ENCODE results near the gene WDR49. TPM values are rescaled to one million over a fixed set of nuclear protein-coding genes. Genes with fewer than 3 reads are reported as not detected.

WDR49 gene
- 0.64 TPM for total RNA-seq
- long read RNA-seq = 0 reads

DNA sequence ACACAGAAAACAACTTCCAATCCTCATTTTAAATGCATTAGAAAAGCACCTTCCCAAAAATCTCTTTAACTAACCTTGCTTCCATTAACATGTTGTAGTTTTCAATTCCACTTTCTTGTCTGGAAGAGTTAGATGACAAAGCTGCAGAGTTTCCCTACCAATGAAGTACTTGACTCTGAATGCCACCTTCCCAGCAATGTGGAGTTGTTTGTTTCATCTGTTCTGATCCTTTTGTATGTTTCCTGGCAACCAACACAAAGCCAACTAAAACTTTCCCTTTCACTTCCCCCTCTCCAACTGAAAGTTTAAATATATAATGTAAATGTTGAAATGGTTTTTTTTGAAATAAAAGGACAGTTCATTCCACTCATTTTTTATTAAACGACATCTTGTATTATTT is at the start of gene WDR49:
WDR49 (minus strand) TSS at position 183 of the 400 bp plus-strand sequence. CDS start 517 bp downstream, outside the sequence.
- no peak for DNase-seq (ENCODE audit: low spot score)

DNA sequence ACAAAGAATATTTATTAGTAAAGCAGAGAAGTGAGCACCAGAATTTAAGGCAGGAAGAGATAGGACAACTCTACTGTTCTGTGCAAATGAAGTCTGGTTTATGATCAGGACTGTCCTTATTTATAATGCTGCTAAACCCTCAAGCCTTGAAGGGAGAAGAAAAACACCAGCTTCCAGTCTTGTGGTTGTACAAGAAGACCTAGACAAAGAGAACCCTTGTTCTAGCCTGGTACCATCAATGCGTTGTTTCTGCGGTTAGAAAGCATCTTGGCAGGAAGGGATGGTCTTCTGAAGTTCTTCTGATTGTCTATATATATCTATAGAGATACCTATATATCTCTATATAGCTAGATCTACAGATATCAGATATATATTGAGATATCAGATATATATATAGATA is 47.2 kb upstream of the WDR49 start:
- DNase-seq (ENCODE audit: low spot score) = no peak

DNA sequence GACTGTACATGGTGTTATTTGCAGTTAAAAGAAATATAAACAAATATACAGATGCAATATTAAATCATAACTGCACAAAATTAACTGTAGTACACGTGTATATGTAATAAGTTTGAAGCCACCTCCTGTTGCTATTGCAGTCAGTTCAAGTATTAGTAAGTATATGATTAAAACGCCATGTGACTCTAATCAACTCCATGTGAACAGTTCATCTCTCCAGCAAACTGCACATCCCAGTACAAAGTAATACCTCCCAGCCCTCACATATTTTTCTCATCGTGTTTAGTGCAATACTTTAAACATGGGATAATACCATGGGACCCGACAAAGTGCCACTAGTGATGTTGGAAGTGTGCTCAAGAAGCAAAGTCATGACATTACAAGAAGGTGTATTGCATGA is 46.3 kb upstream of the WDR49 start:
- no peak for DNase-seq (ENCODE audit: low spot score)

DNA sequence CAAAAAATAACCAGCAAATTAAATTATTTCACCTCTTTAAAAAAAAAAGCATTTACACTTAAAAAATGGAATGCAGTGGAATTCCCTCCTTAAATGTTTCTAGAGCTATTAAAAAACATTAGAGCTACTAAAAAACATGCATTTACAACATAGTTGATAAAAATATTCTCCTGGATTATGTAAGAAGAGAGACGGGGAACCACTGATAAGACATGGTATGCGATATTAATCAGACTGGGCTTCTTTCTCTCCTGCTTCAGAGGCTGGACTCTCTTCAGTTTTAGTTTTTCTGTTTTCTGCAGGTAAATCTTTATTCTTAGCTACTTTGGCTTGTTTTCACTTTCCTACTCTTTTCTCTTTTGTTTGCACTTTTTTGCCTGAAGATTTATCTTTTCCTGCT is 40.4 kb upstream of the WDR49 start:
- DNase-seq (ENCODE audit: low spot score) = no peak

DNA sequence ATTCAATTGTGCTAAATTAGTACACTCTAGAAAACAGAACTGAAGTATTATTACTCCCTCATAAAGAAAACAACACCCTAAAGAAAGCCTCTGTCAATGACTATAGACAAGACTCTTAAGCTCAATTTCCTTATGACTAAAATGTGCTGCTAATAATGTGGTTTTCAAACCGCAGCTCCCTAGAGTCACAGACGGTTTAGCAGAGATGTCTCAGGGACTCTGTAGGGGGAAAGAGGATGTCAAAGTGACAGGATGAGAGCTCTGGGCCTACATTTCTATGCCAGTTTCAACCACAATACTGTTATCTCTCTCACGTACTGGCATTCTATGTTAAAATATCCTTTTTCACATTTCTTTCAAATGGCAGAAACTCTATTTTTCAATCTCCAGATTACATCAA is 37.6 kb upstream of the WDR49 start:
- DNase-seq (ENCODE audit: low spot score) = no peak

DNA sequence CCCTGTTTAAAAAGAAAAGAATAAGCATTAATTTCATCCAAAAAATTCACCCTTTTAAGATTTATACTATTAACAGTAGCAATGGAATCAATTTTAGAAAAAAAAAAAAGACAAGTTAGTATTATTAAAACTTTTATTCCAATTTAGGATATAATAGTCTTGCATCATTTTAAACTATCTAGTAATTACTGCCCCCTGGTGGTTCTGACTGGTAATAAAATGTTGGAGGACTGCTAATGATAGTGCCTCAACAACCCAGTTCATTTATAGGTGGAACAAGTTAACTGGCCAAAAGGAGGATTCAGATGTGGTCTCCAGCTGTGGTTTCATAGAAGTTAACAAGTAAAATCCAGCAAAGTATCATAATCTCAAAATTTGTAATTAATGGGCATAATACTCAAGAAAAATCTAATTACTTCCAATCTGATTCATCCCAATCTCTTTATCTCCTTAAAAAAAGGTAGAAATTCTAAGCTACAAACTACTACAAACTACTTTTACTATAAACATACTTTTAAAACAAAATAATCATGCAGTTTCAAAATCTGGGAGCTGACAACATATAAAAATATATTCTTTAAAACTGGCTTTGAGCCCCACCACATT is 30.7 kb upstream of the WDR49 start:
- no peak for DNase-seq (ENCODE audit: low spot score)

DNA sequence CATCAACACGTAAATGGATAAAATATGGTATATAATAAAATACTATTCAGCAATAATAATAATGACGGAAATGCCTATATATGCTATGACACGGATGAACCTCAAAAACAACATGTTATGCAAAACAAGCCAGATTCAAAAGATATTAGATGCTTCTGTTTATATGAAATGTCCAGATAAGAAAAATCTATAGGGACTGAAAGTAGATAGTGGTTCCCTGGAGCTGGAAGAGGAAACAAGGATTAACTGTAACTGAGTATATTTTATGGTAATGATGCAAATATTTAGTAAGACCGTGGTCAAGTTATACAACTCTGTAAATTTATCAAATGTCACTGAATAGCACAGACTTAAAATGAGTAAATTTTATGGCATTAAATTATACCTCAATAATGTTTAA is 25.8 kb upstream of the WDR49 start:
- no peak for DNase-seq (ENCODE audit: low spot score)

DNA sequence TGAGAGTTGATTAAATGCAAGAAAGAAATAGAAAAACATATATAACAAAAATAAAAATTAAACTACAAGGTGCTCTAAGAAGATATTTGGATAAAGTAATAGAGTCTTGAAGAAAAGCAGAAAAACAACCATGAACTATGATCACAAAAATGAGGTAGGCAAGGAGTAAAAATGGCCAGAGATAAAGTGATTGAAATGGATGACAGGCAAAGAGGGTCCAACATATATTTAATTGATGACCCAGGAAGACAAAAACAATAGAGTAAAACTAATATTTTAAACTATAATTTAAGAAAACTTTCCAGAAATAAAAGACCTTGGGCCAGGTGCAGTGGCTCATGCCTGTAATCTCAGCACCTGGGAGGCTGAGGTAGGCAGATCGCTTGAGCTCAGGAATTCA is 22.1 kb upstream of the WDR49 start:
- no peak for DNase-seq (ENCODE audit: low spot score)

DNA sequence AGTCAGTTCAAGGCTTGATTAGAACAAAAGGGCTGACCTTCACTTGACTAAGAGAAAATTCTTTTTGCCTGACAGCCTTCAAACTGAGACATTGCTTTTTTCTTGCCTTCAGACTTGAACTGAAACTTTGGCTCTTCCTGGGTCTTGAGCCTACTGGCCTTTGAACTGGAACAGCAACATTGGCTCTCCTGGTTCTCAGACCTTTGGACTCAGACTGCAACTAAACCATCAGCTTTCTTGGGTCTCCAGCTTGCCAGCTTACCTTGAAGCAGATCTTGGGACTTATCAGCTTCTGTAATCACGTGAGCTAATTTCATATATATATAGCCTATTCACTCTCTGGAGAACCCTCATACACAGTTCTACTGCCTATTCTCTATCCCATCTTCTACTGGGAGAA is 19.5 kb upstream of the WDR49 start:
- DNase-seq (ENCODE audit: low spot score) = no peak

DNA sequence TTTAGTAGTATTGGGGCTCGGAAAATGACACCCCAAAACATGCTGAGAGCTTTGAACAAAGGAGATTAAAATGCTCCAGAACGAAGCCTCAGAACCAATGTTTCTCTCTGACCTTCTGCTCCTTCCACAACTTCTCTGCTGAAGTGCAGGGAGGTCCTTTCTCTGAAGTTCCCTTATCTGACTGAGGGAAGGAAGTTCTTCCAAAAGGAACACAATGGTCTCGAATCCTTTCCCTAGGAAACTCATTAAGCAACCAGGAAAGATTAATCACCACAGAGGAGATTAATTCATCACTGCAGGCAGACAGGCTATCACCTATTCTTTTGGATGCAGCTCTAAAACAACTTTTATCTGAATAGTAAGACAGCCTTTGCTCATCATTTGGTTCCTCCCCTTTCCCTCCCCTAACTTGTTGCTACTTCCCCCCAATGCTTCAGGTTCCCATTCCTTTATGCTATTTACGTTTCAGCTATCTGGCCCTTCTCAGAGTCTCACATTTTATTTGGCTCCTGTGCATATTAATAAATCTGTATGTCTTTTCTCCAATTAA is 18.2 kb upstream of the WDR49 start:
- no peak for DNase-seq (ENCODE audit: low spot score)

DNA sequence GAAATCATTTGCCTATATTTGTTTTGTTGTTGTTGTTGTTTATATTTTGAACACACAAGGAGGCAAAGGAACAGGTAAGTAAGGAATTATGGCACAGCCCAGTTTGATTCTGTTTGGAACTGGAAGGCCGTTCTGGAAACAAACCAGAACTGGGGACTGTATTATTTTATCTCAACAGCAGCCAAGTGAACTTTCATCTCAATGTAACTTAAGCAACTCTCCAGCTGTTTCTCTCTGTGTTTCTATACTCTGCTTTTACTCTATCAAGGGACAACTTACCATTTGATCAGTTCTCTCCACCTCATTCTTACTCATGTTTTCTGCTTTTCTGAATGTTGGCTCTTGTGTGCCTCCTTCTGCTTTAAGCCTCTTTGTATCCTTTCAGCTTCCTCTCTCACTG is 16.0 kb upstream of the WDR49 start:
- no peak for DNase-seq (ENCODE audit: low spot score)

DNA sequence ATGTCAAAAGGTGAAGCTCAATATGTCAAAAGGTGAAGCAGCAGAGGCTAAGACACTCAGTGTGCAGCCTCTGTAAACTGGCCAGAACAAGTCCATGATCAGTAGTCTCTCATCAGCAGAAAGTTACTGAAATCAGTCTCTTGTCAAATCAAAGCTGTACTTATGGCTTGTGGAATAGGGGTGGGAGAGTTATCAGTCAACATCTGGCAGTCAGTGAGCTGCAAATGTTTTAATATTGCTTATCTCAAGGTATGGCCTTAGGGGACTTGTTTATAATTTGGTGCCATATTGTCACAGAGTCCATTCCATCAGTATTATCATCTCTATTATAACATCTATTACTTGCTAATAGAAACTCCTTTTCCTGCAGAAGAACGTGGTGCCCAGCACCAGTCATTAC is 14.9 kb upstream of the WDR49 start:
- DNase-seq (ENCODE audit: low spot score) = no peak

DNA sequence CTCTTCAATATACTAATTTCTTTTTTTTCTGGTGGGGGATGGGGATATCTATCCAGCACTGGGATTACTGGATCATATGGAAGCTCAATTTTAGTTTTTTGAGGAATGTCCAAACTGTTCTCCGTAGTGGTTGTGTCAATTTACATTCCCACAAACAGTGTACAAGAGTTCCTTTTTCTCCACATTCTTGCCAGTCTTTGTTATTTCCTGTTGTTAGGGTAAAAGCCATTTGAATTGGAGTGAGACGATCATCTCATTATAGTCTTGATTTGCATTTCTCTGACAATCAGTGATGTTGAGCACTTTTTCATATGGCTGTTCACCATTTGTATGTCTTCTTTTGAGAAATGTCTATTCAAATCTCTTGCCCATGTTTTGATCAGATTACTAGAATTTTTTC is 12.8 kb upstream of the WDR49 start:
- no peak for DNase-seq (ENCODE audit: low spot score)

DNA sequence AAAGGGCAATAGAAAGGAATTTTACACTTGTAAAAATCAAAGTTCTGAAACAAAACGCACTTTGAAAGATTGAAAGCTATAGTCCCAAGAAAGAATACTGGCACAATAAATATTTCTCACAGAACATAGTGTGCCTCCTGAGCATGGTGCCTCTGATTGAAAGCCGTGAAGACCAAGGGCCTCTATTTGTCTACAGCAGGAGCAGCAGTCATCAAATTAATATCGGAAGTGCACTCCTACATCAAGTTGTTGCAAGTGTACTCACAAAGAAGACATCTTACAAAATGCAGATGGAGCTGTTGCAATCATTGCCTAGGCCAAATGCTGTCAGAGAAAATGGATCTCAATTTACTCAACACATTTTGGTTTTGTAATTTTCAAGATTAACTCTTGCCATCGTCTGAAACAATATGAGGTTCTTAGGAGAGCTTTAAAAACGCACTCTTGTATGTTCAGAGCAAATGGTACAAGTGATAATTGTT is 9.2 kb upstream of the WDR49 start:
- DNase-seq (ENCODE audit: low spot score) = no peak

DNA sequence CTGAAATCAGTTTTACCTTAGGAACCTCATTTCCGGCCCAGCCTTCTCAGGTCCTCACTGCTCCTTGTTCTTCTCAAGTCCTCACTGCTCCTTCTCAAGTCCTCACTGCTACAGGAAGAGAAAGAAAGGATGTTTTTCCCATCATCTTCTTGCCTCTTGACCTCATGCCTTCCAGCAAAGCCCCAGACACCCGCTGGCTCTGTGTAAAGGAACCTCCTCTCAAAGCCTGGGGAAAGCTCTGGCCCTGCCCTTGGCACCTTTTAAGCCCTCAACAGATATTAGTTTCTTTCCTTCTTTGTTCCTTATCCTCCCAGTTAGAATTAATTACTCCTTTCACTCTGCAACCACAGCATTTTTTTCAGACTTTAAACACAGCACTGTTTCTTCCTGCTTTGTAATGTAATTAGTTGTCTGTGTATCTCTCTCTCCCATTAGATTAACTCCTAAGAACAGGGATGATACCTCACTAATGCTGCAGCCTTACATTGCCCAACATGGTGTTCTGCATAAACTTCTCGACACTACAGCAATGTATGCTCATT is 4.0 kb upstream of the WDR49 start:
- no peak for DNase-seq (ENCODE audit: low spot score)

DNA sequence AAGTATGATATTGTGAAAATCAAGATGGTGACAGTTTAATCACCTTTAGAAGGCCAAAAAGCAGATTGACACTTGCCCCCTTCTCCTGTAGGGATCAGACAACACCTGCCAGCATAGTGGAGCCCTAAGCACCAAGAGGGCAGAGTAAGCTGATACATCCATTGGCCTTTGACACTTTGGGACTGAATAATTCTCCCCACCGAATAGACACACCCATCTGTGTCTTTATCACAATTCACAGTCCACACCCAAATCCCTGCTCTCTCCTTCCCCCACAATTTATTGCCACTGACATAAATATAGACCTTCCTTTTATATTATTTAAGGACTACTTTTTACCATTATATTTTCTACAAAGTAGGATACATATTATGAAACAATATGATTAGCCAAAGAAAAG is 3.1 kb upstream of the WDR49 start:
- no peak for DNase-seq (ENCODE audit: low spot score)

DNA sequence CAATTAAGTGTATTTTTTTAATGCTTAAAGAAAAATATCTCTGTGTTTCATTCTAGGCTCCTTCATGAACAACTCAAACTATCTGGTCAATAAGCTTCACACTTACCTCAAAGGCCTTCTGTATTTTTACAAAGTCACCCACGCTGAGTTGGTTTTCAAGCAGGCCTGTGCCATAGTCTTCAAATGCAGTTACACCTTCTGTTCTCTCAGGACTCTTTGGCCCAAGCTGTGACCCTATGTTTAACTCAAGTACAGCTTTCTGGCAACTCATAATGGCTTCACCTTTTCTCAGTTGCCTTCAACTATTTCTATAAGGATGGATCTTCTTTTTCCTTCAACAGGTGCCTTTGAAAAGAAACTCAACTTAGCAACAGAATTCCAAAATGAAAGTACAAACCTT is 587 bp downstream of the WDR49 start:
- no peak for DNase-seq (ENCODE audit: low spot score)

DNA sequence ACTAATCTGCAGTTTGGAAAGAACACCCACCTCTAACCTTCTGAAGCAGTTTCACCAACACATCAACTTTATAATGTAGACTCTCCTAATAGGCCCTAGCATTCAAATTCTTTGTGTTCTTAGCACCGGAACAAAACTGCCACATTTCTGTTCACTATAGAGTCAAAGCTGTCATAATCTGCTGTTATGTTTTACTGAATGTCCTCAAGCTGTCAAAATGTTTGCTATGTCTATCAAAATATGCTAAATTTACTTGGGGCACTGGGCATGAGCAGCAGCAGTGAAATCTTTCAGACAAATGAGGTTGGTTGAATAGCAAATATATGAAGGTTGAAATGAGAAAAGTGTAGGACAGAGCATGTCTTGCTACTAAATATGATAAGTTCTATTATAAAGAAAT is 1.9 kb downstream of the WDR49 start:
- DNase-seq (ENCODE audit: low spot score) = no peak

DNA sequence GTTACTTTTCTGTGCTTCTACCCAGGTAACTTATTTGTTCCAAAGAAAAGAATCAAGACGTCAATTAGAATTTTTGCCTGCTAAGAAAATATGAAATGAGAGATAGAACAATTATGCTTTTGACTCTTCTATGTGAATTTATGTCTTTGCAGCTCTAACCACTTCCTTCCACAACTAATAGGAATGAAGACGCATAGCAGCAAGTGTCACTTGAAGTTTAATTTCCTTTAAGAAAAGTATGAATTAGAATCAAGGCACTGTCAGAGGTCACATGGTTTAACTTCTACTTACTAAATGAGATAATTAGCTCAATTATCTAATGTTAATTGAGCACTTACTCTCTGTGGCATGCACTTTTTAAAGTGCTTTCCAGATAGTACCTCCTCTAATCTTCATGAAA is 3.3 kb downstream of the WDR49 start:
- no peak for DNase-seq (ENCODE audit: low spot score)

DNA sequence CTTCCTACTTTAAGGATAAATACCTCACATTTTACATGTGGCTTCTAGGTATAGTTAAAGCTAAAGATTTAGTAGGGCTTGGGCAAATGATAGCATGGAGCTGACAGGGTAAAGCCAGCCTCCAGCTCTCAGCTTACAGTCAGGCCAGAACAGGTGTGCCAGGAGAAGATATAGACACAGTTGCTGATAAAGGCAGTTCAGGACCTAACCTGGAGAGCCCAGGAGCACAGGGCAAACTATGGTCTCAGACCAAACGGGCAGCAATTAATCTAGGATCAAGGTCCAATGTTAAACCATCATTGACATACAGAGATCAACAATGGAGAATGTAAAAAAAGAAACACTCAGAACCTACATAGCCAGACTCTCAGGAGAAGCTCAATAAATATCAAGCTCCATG is 4.0 kb downstream of the WDR49 start:
- no peak for DNase-seq (ENCODE audit: low spot score)

DNA sequence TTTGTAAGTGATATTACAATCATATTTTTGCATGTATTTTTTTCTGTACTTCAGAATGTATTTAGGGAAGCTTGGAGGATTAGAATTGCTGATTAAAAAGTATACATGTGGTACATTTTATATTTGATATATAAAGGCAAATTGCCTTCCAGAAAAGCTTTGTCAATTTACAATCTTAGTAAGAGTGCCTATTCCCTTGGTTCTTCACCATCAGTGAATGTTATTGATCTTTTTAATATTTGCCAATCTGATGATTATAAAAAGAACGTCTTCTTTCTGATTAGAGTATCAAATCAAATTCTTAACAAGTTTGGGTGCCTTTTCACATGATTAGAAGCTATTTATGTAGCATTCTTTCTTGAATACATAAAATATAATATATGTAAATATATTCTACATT is 9.1 kb downstream of the WDR49 start:
- no peak for DNase-seq (ENCODE audit: low spot score)

DNA sequence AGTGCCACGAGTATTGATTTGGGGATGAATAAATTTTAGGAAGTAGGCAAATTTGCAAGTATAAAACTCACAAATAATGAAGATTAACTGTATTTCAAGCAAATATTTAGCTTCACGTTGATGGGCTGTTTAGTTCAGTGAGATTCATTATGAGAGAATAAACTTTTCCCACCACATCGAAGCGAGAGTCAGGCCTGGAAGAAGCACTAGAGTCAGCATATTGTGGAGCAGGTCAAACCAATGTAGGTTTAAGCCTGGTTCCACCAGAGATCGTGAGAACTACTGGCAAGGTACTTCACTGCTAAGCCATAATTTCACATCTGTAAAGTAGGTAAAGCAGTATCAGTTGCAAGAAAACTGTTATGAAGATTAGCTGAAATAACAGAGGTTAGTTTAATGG is 22.3 kb downstream of the WDR49 start:
- no peak for DNase-seq (ENCODE audit: low spot score)

DNA sequence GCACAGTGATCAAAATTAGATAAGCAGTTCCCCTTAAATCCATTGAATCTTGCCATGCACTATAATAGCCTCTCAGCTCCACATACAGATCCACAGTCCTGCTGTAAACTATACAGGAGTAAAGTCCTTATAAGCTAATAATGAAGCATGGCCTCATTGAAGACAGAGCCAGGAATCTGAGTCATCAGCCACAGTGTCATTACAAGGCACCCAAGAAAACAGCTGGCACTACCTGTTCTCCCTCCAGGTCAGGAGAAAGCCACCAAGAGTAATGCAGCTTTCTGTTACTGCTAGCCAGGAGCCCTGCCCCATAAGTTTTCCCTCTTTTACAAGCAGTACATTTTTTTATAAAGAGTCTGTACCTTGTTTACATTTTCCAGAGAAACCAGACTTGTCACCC is 27.3 kb downstream of the WDR49 start:
- DNase-seq (ENCODE audit: low spot score) = no peak

Measured in mesenteric fat pad (tissue), 1 donor.